DOHH2 (cell line): ENCODE measurements around the gene HMGCLL1.

Experiments
- H3F3A ChIP-seq: fragments of 200-600 bp; sonication (generic), shearing (Covaris generic); 2 replicates; pipeline ENCODE4 v1.6.0; 2016; ENCODE audit warnings: antibody characterized with exemption, mild to moderate bottlenecking; ENCODE audit not compliant: control insufficient read depth, insufficient read depth
- H3K27ac ChIP-seq: fragments of 200-600 bp; sonication (generic); 2 replicates; pipeline ENCODE4 v1.5.1; 2014; ENCODE audit warnings: low read depth, mild to moderate bottlenecking, low read length, moderate library complexity
- H3K27me3 ChIP-seq: fragments of 200-600 bp; sonication (generic); 2 replicates; pipeline ENCODE4 v1.6.1; 2014; ENCODE audit warnings: mild to moderate bottlenecking, low read length, mixed read lengths; ENCODE audit not compliant: control insufficient read depth
- H3K36me3 ChIP-seq: fragments of 200-600 bp; sonication (generic); 2 replicates; pipeline ENCODE4 v1.6.1; 2014; ENCODE audit warnings: mild to moderate bottlenecking, low read length, moderate library complexity, mixed read lengths; ENCODE audit not compliant: control insufficient read depth
- H3K4me1 ChIP-seq: fragments of 200-600 bp; sonication (generic); 2 replicates; pipeline ENCODE4 v1.6.1; 2014; ENCODE audit warnings: mild to moderate bottlenecking, low read length, mixed read lengths; ENCODE audit not compliant: control insufficient read depth
- H3K4me2 ChIP-seq: fragments of 200-600 bp; sonication (generic); 2 replicates; pipeline ENCODE4 v1.6.0; 2014; ENCODE audit warnings: mild to moderate bottlenecking, low read length, moderate library complexity
- H3K4me3 ChIP-seq: fragments of 200-600 bp; sonication (generic); 2 replicates; pipeline ENCODE4 v1.5.1; 2014; ENCODE audit warnings: mild to moderate bottlenecking, low read length, mixed read lengths
- H3K79me2 ChIP-seq: fragments of 200-600 bp; sonication (generic); 2 replicates; pipeline ENCODE4 v1.6.1; 2014; ENCODE audit warnings: mild to moderate bottlenecking, low read length, mixed read lengths; ENCODE audit not compliant: control insufficient read depth
- H3K9me2 ChIP-seq: fragments of 200-600 bp; sonication (generic); replicated peaks from 2 replicates; pipeline ENCODE4 v1.6.1; 2014; ENCODE audit warnings: mild to moderate bottlenecking, low read length, mixed read lengths; ENCODE audit not compliant: control insufficient read depth
- H3K9me3 ChIP-seq: fragments of 200-600 bp; sonication (generic); 2 replicates; pipeline ENCODE4 v1.6.1; 2014; ENCODE audit warnings: antibody characterized with exemption, low read length, mixed read lengths; ENCODE audit not compliant: control insufficient read depth, insufficient read depth
- H4K20me1 ChIP-seq: fragments of 200-600 bp; sonication (generic); 2 replicates; pipeline ENCODE4 v1.6.0; 2014; ENCODE audit warnings: low read depth, mild to moderate bottlenecking, antibody characterized with exemption, low read length, moderate library complexity; ENCODE audit not compliant: control insufficient read depth, insufficient read depth
- CTCF ChIP-seq: fragments of 200-600 bp; sonication (generic); IDR thresholded peaks from one replicate; pipeline ENCODE4 v1.5.1; 2014; ENCODE audit warnings: antibody characterized with exemption, mild to moderate bottlenecking, low read depth, low read length; ENCODE audit not compliant: poor library complexity, severe bottlenecking
- EZH2phosphoT487 ChIP-seq: fragments of 200-600 bp; sonication (generic); IDR thresholded peaks from 2 replicates; pipeline ENCODE4 v1.6.1; 2017; ENCODE audit warnings: borderline replicate concordance, mild to moderate bottlenecking, antibody characterized with exemption, low read length, moderate library complexity, mixed read lengths

Gene HMGCLL1

GRCh38 chr6:55448451-55448850, 130.5 kb downstream of the HMGCLL1 start:
- Histone ChIP-seq H3K27ac (no peak overlapping the region), H3K9me3 (no peaks in the 10 kb centered on the region), H3K27me3 (no peaks in the 10 kb centered on the region), H3K36me3 (no peaks in the 10 kb centered on the region), H3K4me1 (no peaks in the 10 kb centered on the region), H3K4me3 (no peak overlapping the region), H3F3A (no peaks in the 10 kb centered on the region), H3K9me2 (no peaks in the 10 kb centered on the region), H3K4me2 (no peak overlapping the region), H4K20me1 (no peaks in the 10 kb centered on the region), H3K79me2 (no peaks in the 10 kb centered on the region)
- TF ChIP-seq CTCF (no peak), EZH2phosphoT487 (no peak)

- no peaks in the 10 kb centered on the region for H3F3A ChIP-seq
- no peaks in the 10 kb centered on the region for H3K79me2 ChIP-seq
- H3K4me3 ChIP-seq, result no peak overlapping the region
- H3K27ac ChIP-seq, result no peak overlapping the region
- no peaks in the 10 kb centered on the region for H3K4me1 ChIP-seq
- H3K4me2 ChIP-seq, result no peak overlapping the region
- no peaks in the 10 kb centered on the region for H4K20me1 ChIP-seq
- TF ChIP-seq EZH2phosphoT487 (no peak), CTCF (no peak)
- no peaks in the 10 kb centered on the region for H3K9me2 ChIP-seq
- no peaks in the 10 kb centered on the region for H3K36me3 ChIP-seq
- H3K9me3 ChIP-seq, result no peaks in the 10 kb centered on the region
- no peaks in the 10 kb centered on the region for H3K27me3 ChIP-seq
Measured at GRCh38 chr6:55447891-55448290, 131.1 kb downstream of the HMGCLL1 start.

GRCh38 chr6:55445648-55446204, 133.3 kb downstream of the HMGCLL1 start:
- Histone ChIP-seq H3K27ac (no peak overlapping the region), H3K4me2 (no peak overlapping the region), H3K4me3 (no peak overlapping the region), H3K36me3 (no peaks in the 10 kb centered on the region), H3F3A (no peaks in the 10 kb centered on the region), H4K20me1 (no peaks in the 10 kb centered on the region), H3K9me3 (no peaks in the 10 kb centered on the region), H3K79me2 (no peaks in the 10 kb centered on the region), H3K9me2 (no peaks in the 10 kb centered on the region), H3K4me1 (no peaks in the 10 kb centered on the region), H3K27me3 (no peaks in the 10 kb centered on the region)
- TF ChIP-seq EZH2phosphoT487 (no peak), CTCF (peak; percentile 59)
